IMR-90 (cell line): Measurements from ENCODE around the gene FBXL14. TPM values are rescaled to one million over a fixed set of nuclear protein-coding genes. Genes with fewer than 3 reads are reported as not detected.
A peak's percentile ranks its signal among the peaks of the same experiment; 100 is the strongest.

Source experiments
- ATAC-seq: fragments of 200-7000 bp; cut with Tn5 transposase; 2 replicates; pipeline ENCODE4 v1.9.1; 2020; ENCODE audit warnings: low read depth, mild to moderate bottlenecking, moderate library complexity
- BruUV-seq: library from RNA; stranded (reverse); fragments of 400-500 nt; replicated peaks from 2 replicates; lab custom pipeline; 2021; lab: Mats Ljungman, UMichigan
- CTCF ChIA-PET: fragments of 300-600 bp; formaldehyde crosslinking; extraction: SDS; loops from one replicate; lab custom pipeline; 2021; ENCODE audit warnings: antibody characterized with exemption; lab: Yijun Ruan, JAX
- POLR2A ChIA-PET: fragments of 300-600 bp; sonication (Branson Sonifier 250); formaldehyde crosslinking; loops from one replicate; lab custom pipeline; 2022; ENCODE audit warnings: antibody characterized with exemption; ENCODE audit not compliant: unreplicated experiment; lab: Charles Lee
- DNase-seq: peaks from one replicate; pipeline ENCODE4 v3.0.0; 2013
- H2AFZ ChIP-seq: replicated peaks from 2 replicates; pipeline ENCODE3; 2013; ENCODE audit warnings: low read length, mild to moderate bottlenecking; ENCODE audit not compliant: poor library complexity
- H2AK5ac ChIP-seq: 2 replicates; pipeline ENCODE4 v1.6.1; 2013; ENCODE audit warnings: low read depth, low read length, inconsistent platforms
- H2AK9ac ChIP-seq: replicated peaks from 2 replicates; pipeline ENCODE3; 2013; ENCODE audit warnings: mild to moderate bottlenecking, low read depth, low read length, moderate library complexity; ENCODE audit not compliant: poor library complexity
- H2BK120ac ChIP-seq: 2 replicates; pipeline ENCODE4 v1.6.1; 2013; ENCODE audit warnings: low read depth, low read length, inconsistent platforms
- H2BK15ac ChIP-seq: 3 replicates; pipeline ENCODE4 v1.6.1; 2013; ENCODE audit warnings: low read depth, low read length, inconsistent platforms
- H2BK20ac ChIP-seq: 2 replicates; pipeline ENCODE4 v1.6.1; 2013; ENCODE audit warnings: low read depth, mild to moderate bottlenecking, inconsistent platforms, low read length, moderate library complexity
- H2BK5ac ChIP-seq: 2 replicates; pipeline ENCODE4 v1.6.1; 2013; ENCODE audit warnings: mild to moderate bottlenecking, low read depth, low read length, inconsistent platforms; ENCODE audit not compliant: poor library complexity, severe bottlenecking
- H3K14ac ChIP-seq: replicated peaks from 2 replicates; pipeline ENCODE4 v1.6.1; 2013; ENCODE audit warnings: low read depth, low read length, inconsistent platforms
- H3K18ac ChIP-seq: 2 replicates; pipeline ENCODE4 v1.6.1; 2013; ENCODE audit warnings: low read depth, low read length, control low read depth
- H3K23ac ChIP-seq: 2 replicates; pipeline ENCODE4 v1.6.1; 2013; ENCODE audit warnings: low read depth, low read length, inconsistent platforms
- H3K27ac ChIP-seq: 2 replicates; pipeline ENCODE4 v1.5.1; 2013; ENCODE audit warnings: mild to moderate bottlenecking, control low read depth, low read length; ENCODE audit not compliant: insufficient read depth
- H3K27me3 ChIP-seq: 2 replicates; pipeline ENCODE4 v1.6.1; 2013; ENCODE audit warnings: low read length; ENCODE audit not compliant: control insufficient read depth, insufficient read depth
- H3K36me3 ChIP-seq: 2 replicates; pipeline ENCODE4 v1.6.1; 2013; ENCODE audit warnings: low read length, mixed read lengths; ENCODE audit not compliant: control insufficient read depth, insufficient read depth
- H3K4ac ChIP-seq: 2 replicates; pipeline ENCODE4 v1.6.1; 2013; ENCODE audit warnings: low read depth, low read length, inconsistent platforms
- H3K4me1 ChIP-seq: 2 replicates; pipeline ENCODE4 v1.6.1; 2013; ENCODE audit warnings: low read length, mixed read lengths; ENCODE audit not compliant: control insufficient read depth, insufficient read depth
- H3K4me2 ChIP-seq: 2 replicates; pipeline ENCODE4 v1.6.1; 2013; ENCODE audit warnings: low read depth, mild to moderate bottlenecking, control low read depth, low read length, moderate library complexity
- H3K4me3 ChIP-seq: 2 replicates; pipeline ENCODE4 v1.5.1; 2013; ENCODE audit warnings: low read depth, mild to moderate bottlenecking, control low read depth, low read length, moderate library complexity; ENCODE audit not compliant: insufficient read depth
- H3K56ac ChIP-seq: 2 replicates; pipeline ENCODE4 v1.6.1; 2013; ENCODE audit warnings: low read length, inconsistent platforms; ENCODE audit not compliant: insufficient read depth; ENCODE audit errors: extremely low read depth
- H3K79me1 ChIP-seq, 2 experiments: 2 replicates each; pipeline ENCODE4 v1.6.1; 2013; ENCODE audit warnings: low read length in 2 of 2, inconsistent platforms in 1 of 2, low read depth in 1 of 2
- H3K9ac ChIP-seq: 2 replicates; pipeline ENCODE4 v1.6.1; 2013; ENCODE audit warnings: low read depth, low read length, control low read depth
- H3K9me1 ChIP-seq: 2 replicates; pipeline ENCODE4 v1.6.1; 2013; ENCODE audit warnings: low read length, inconsistent platforms; ENCODE audit not compliant: insufficient read depth
- H3K9me3 ChIP-seq: 2 replicates; pipeline ENCODE4 v1.6.1; 2013; ENCODE audit warnings: low read length; ENCODE audit not compliant: control insufficient read depth, insufficient read depth
- H4K20me1 ChIP-seq: 2 replicates; pipeline ENCODE4 v1.6.1; 2013; ENCODE audit warnings: low read length, inconsistent platforms; ENCODE audit not compliant: insufficient read depth
- H4K5ac ChIP-seq: 2 replicates; pipeline ENCODE4 v1.6.1; 2013; ENCODE audit warnings: mild to moderate bottlenecking, low read depth, low read length, control low read depth
- H4K8ac ChIP-seq, 2 experiments: 2 replicates each; pipeline ENCODE4 v1.6.1; 2013; ENCODE audit warnings: low read depth in 2 of 2, low read length in 2 of 2, control low read depth in 1 of 2, inconsistent platforms in 1 of 2
- H4K91ac ChIP-seq: 2 replicates; pipeline ENCODE4 v1.6.1; 2013; ENCODE audit warnings: low read depth, low read length, inconsistent platforms; ENCODE audit not compliant: insufficient read depth
- BHLHE40 ChIP-seq: fragments of 150-350 bp; IDR thresholded peaks from 2 replicates; pipeline ENCODE4 v1.6.1; 2016; ENCODE audit warnings: mild to moderate bottlenecking, low read depth, low read length
- CEBPB ChIP-seq: IDR thresholded peaks from 2 replicates; pipeline ENCODE4 v1.6.1; 2012; ENCODE audit warnings: low read depth, low read length, improper control_type of control experiment
- CHD1 ChIP-seq: IDR thresholded peaks from 2 replicates; pipeline ENCODE4 v1.6.1; 2012; ENCODE audit warnings: low read depth, low read length, improper control_type of control experiment
- CTCF ChIP-seq: conservative IDR thresholded peaks from 2 replicates; pipeline ENCODE4 v1.5.1; 2012; ENCODE audit warnings: mild to moderate bottlenecking, low read depth, low read length, improper control_type of control experiment
- FOS ChIP-seq: fragments of 150-350 bp; IDR thresholded peaks from 2 replicates; pipeline ENCODE4 v1.6.1; 2016; ENCODE audit warnings: low read depth, low read length
- MAFK ChIP-seq: IDR thresholded peaks from 2 replicates; pipeline ENCODE4 v1.6.1; 2012; ENCODE audit warnings: low read depth, low read length, improper control_type of control experiment
- MAZ ChIP-seq: IDR thresholded peaks from 2 replicates; pipeline ENCODE4 v1.6.1; 2012; ENCODE audit warnings: low read depth, mild to moderate bottlenecking, low read length, improper control_type of control experiment, moderate library complexity, borderline replicate concordance
- MXI1 ChIP-seq: IDR thresholded peaks from 2 replicates; pipeline ENCODE4 v1.6.1; 2012; ENCODE audit warnings: low read depth, mild to moderate bottlenecking, low read length, moderate library complexity, borderline replicate concordance
- NFE2L2 ChIP-seq: fragments of 150-350 bp; IDR thresholded peaks from 2 replicates; pipeline ENCODE4 v1.6.1; 2016; ENCODE audit warnings: low read depth, mild to moderate bottlenecking, low read length
- POLR2A ChIP-seq: IDR thresholded peaks from 2 replicates; pipeline ENCODE4 v1.6.1; 2012; ENCODE audit warnings: mild to moderate bottlenecking, low read depth, low read length
- RAD21 ChIP-seq: IDR thresholded peaks from 2 replicates; pipeline ENCODE4 v1.6.1; 2012; ENCODE audit warnings: low read length, improper control_type of control experiment
- RCOR1 ChIP-seq: IDR thresholded peaks from 2 replicates; pipeline ENCODE4 v1.6.1; 2012; ENCODE audit warnings: mild to moderate bottlenecking, low read length, improper control_type of control experiment; ENCODE audit not compliant: insufficient replicate concordance
- RFX5 ChIP-seq: IDR thresholded peaks from 2 replicates; pipeline ENCODE4 v1.8.0; 2012; ENCODE audit warnings: low read depth, mild to moderate bottlenecking, low read length, moderate library complexity
- SMC3 ChIP-seq: fragments of 150-350 bp; IDR thresholded peaks from 2 replicates; pipeline ENCODE4 v1.6.1; 2016; ENCODE audit warnings: low read depth, mild to moderate bottlenecking, antibody characterized with exemption, low read length, moderate library complexity
- USF2 ChIP-seq: fragments of 150-350 bp; IDR thresholded peaks from 2 replicates; pipeline ENCODE4 v1.6.1; 2017; ENCODE audit warnings: mild to moderate bottlenecking, antibody characterized with exemption, low read length, low read depth
- WGBS, 2 experiments: methylation state at CpG; one replicate each; pipeline versions ENCODE4 v1.1.5 to v1.1.7; 2013; ENCODE audit warnings: missing lambda C conversion rate in 2 of 2; ENCODE audit not compliant: insufficient read length in 1 of 2; ENCODE audit errors: extremely low coverage in 2 of 2; 5-methylcytosine and 5-hydroxymethylcytosine counted together
- dilution Hi-C: fragments of 300-500 bp; cut with HindIII; formaldehyde crosslinking; loops from one replicate; pipeline ENCODE4 v1.14.3; 2018; ENCODE audit warnings: low sequenced_read_pairs; ENCODE audit not compliant: unreplicated experiment
- in situ Hi-C: fragments of 300-500 bp; cut with MboI; formaldehyde crosslinking; loops from 3 replicates; pipeline ENCODE4 v1.14.3; 2019; ENCODE audit warnings: low sequenced_read_pairs, inconsistent platforms, mixed read lengths
- intact Hi-C: fragments of 100-400 bp; cut with micrococcal nuclease; formaldehyde crosslinking; loops from 2 replicates; pipeline ENCODE4 v1.10.0; 2022
- polyA plus RNA-seq, 3 experiments: library from polyadenylated mRNA; depleted of rRNA; stranded (reverse); fragments of >200 nt; gene quantifications; 2 replicates each; pipeline ENCODE4 v1.2.3, GENCODE V29; 2012; ENCODE audit warnings: low replicate concordance in 1 of 3
- total RNA-seq: library from RNA; depleted of rRNA; stranded (reverse); fragments of >200 nt; gene quantifications from 2 replicates; pipeline ENCODE4 v1.2.3, GENCODE V29; 2012

Gene FBXL14
- total and polyA plus RNA-seq, 2 of the 4 experiments (the other 2 are of a cell fraction) = 4.7 to 7.3 TPM

- H2BK120ac ChIP-seq = no peak overlapping the region
- in situ Hi-C loops = no loop called here
- H3K27me3 ChIP-seq = no peaks in the 10 kb centered on the region
- DNase-seq (no peak), ATAC-seq (no peak)
- H2AK5ac ChIP-seq = peak overlapping the region; percentile 24; the same call in 1 of the 2 replicates
- peaks cover 46% of the 10 kb centered on the region; the same call in 1 of the 2 replicates for H4K20me1 ChIP-seq
- H4K91ac ChIP-seq = no peak overlapping the region
- no peak overlapping the region for H4K5ac ChIP-seq
- peak overlapping the region; percentile 2; the same call in 1 of the 3 replicates for H2BK15ac ChIP-seq
- H3K4me3 ChIP-seq = no peak overlapping the region
- H3K36me3 ChIP-seq = no peaks in the 10 kb centered on the region
- peak overlapping the region; percentile 50; the same call in 1 of the 2 replicates for H3K18ac ChIP-seq
- peaks cover 21% of the 10 kb centered on the region for H3K4me1 ChIP-seq
- H3K23ac ChIP-seq = no peak overlapping the region
- peaks cover 32% of the 10 kb centered on the region for H3K9me1 ChIP-seq
- 0 out of 2 replicates have a peak overlapping the region, but pooled peaks have one; percentile 4 for H2BK20ac ChIP-seq
- no peak overlapping the region for H3K56ac ChIP-seq
- CTCF ChIA-PET = interaction anchor here (0.6 kb wide), 1 partner anchor 17 kb away, joined by 3 read pairs; no protein-coding TSS in a partner anchor
- dilution Hi-C loops = loop anchor here (25.0 kb wide), 1 partner anchor 462 kb away; no protein-coding TSS in a partner anchor
- peaks cover 36 to 77% of the 10 kb centered on the region in 2 experiments for H3K79me1 ChIP-seq
- H3K9me3 ChIP-seq = no peaks in the 10 kb centered on the region
- peak overlapping the region; percentile 52; the same call in 1 of the 2 replicates for H3K4me2 ChIP-seq
- 87% methylated on average over 12 of the region's 15 CpGs; no CpG with 5 or more reads in 1 of the 2 experiments for WGBS, 2 experiments
- H3K9ac ChIP-seq = no peak overlapping the region
- H2AFZ ChIP-seq = no peak overlapping the region
- intact Hi-C loops = no loop called here
- H2AK9ac ChIP-seq = no peak overlapping the region
- peak overlapping the region; percentile 21 for H3K4ac ChIP-seq
- POLR2A ChIA-PET = no interaction called here
- no TSS peak for BruUV-seq
- peak overlapping the region; percentile 45; the same call in 1 of the 2 replicates for H3K27ac ChIP-seq
- H3K14ac ChIP-seq = peak overlapping the region; percentile 0; the same call in 1 of the 2 replicates
- H4K8ac ChIP-seq = no peak overlapping the region
- peak overlapping the region; percentile 16 for H2BK5ac ChIP-seq
- TF ChIP-seq FOS (no peak), SMC3 (no peak), RAD21 (no peak), CEBPB (no peak), MAZ (no peak), BHLHE40 (no peak), RCOR1 (no peak), CHD1 (no peak), NFE2L2 (no peak), MAFK (no peak), CTCF (no peak), RFX5 (no peak), POLR2A (no peak), MXI1 (no peak), USF2 (no peak)
Observed at GRCh38 chr12:1573960-1574864, 20.2 kb downstream of the FBXL14 start.
